Putamen (tissue), 1 donor: Measurements from ENCODE around the gene KLF17.

Experiments used
- DNase-seq: peaks from one replicate; pipeline ENCODE4 v3.0.0-alpha.2; 2016; ENCODE audit warnings: low spot score

The KLF17 gene

GRCh38 chr1:44118682-44119081 lies at the start of gene KLF17:
KLF17 (plus strand) TSS chr1:44118821; CDS start chr1:44118908, 87 bp downstream.
- DNase-seq, result no peak

GRCh38 chr1:44071461-44071860 lies 47.2 kb upstream of the KLF17 start:
- DNase-seq, result no peak

GRCh38 chr1:44072204-44072603 lies 46.4 kb upstream of the KLF17 start:
- DNase-seq, result no peak

- DNase-seq, result no peak
These were observed 45.8 kb upstream of the KLF17 start for GRCh38 chr1:44072821-44073220.

- no peak for DNase-seq
These were observed 45.1 kb upstream of the KLF17 start for GRCh38 chr1:44073528-44073927.

GRCh38 chr1:44074415-44074814 lies 44.2 kb upstream of the KLF17 start:
- DNase-seq, result no peak

- DNase-seq, result no peak
These were observed 42.6 kb upstream of the KLF17 start for GRCh38 chr1:44076066-44076465.

GRCh38 chr1:44077421-44077820 lies 41.2 kb upstream of the KLF17 start:
- DNase-seq, result no peak

- DNase-seq, result no peak
These were observed 40.5 kb upstream of the KLF17 start for GRCh38 chr1:44078104-44078503.

- DNase-seq, result no peak
These were observed 39.1 kb upstream of the KLF17 start for GRCh38 chr1:44079566-44079965.

- no peak for DNase-seq
These were observed 33.5 kb upstream of the KLF17 start for GRCh38 chr1:44084998-44085675.

GRCh38 chr1:44086692-44087474 lies 31.7 kb upstream of the KLF17 start:
- DNase-seq, result no peak

- no peak for DNase-seq
These were observed 29.1 kb upstream of the KLF17 start for GRCh38 chr1:44089371-44090048.

GRCh38 chr1:44090429-44091252 lies 28.0 kb upstream of the KLF17 start:
- DNase-seq, result no peak

- DNase-seq, result no peak
These were observed 24.6 kb upstream of the KLF17 start for GRCh38 chr1:44094047-44094446.

- no peak for DNase-seq
These were observed 18.3 kb upstream of the KLF17 start for GRCh38 chr1:44100183-44100868.

- DNase-seq, result no peak
These were observed 17.3 kb upstream of the KLF17 start for GRCh38 chr1:44101328-44101727.

- DNase-seq, result no peak
These were observed 15.1 kb upstream of the KLF17 start for GRCh38 chr1:44103270-44104131.

- no peak for DNase-seq
These were observed 12.8 kb upstream of the KLF17 start for GRCh38 chr1:44105810-44106209.

- DNase-seq, result no peak
These were observed 10.4 kb upstream of the KLF17 start for GRCh38 chr1:44108241-44108640.

- DNase-seq, result no peak
These were observed 9.7 kb upstream of the KLF17 start for GRCh38 chr1:44108971-44109370.
